ENCODE data around the gene CELA2A. TPM values are rescaled to one million over a fixed set of nuclear protein-coding genes. Genes with fewer than 3 reads are reported as not detected.

The CELA2A gene
- polyA plus RNA-seq, 1 donor (not counting 4 experiments of a cell fraction or from before 2014, with no cell fraction given) = not detected

GRCh38 chr1:15453734-15454133 is 2.8 kb upstream of the CELA2A start:
- no peak overlapping the region for H3K4me2 ChIP-seq (ENCODE audit: control insufficient read depth, extremely low read depth, insufficient read depth, low read depth, low read length)
- H3K36me3 ChIP-seq (ENCODE audit: control insufficient read depth in 2 of 2, extremely low read depth in 1 of 2, insufficient read depth in 2 of 2, low read length in 2 of 2) = no peaks in the 10 kb centered on the region
- H3K9ac ChIP-seq (ENCODE audit: control insufficient read depth, extremely low read depth, insufficient read depth, low read length) = no peak overlapping the region
- H3K27me3 ChIP-seq (ENCODE audit: control insufficient read depth, extremely low read depth, insufficient read depth, low read length) = no peaks in the 10 kb centered on the region
- H3K79me2 ChIP-seq (ENCODE audit: control insufficient read depth, insufficient read depth, low read length) = no peaks in the 10 kb centered on the region
- no peaks in the 10 kb centered on the region for H3K4me1 ChIP-seq (ENCODE audit: control insufficient read depth, extremely low read depth, insufficient read depth, low read length)
- H4K20me1 ChIP-seq (ENCODE audit: control insufficient read depth, extremely low read depth, insufficient read depth, low read length) = no peaks in the 10 kb centered on the region
- H2AFZ ChIP-seq (ENCODE audit: control insufficient read depth, low read length) = no peak overlapping the region
- no peaks in the 10 kb centered on the region for H3K9me1 ChIP-seq (ENCODE audit: control insufficient read depth, extremely low read depth, insufficient read depth, low read length)
- FAIRE-seq = no peak
- TF ChIP-seq, protein P1, sequence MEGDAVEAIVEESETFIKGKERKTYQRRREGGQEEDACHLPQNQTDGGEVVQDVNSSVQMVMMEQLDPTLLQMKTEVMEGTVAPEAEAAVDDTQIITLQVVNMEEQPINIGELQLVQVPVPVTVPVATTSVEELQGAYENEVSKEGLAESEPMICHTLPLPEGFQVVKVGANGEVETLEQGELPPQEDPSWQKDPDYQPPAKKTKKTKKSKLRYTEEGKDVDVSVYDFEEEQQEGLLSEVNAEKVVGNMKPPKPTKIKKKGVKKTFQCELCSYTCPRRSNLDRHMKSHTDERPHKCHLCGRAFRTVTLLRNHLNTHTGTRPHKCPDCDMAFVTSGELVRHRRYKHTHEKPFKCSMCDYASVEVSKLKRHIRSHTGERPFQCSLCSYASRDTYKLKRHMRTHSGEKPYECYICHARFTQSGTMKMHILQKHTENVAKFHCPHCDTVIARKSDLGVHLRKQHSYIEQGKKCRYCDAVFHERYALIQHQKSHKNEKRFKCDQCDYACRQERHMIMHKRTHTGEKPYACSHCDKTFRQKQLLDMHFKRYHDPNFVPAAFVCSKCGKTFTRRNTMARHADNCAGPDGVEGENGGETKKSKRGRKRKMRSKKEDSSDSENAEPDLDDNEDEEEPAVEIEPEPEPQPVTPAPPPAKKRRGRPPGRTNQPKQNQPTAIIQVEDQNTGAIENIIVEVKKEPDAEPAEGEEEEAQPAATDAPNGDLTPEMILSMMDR (optimal IDR thresholded peaks at IDR 0.05 in 1 of 3, IDR thresholded peaks at IDR 0.05 in 1 of 3, conservative IDR thresholded peaks at IDR 0.05 in 1 of 3; ENCODE audit: extremely low read depth in 1 of 3, insufficient read depth in 2 of 3, low read length in 3 of 3) = no peak
- TF ChIP-seq EZH2 (IDR thresholded peaks at IDR 0.05; ENCODE audit: low read length) = no peak
- no peaks in the 10 kb centered on the region for H3K9me3 ChIP-seq (ENCODE audit: control insufficient read depth, low read depth, low read length)
- DNase-seq (ENCODE audit: low read depth, low spot score) = no peak
- H3K4me3 ChIP-seq (ENCODE audit: control insufficient read depth in 2 of 3, extremely low read depth in 1 of 3, insufficient read depth in 2 of 3, low read depth in 1 of 3, low read length in 3 of 3) = no peak overlapping the region
- dilution Hi-C loops (cut with MboI; ENCODE audit: extremely low pct_ligation_motif_present, low sequenced_read_pairs) = no loop called here
- H3K27ac ChIP-seq (ENCODE audit: control insufficient read depth, insufficient read depth, low read length) = no peak overlapping the region

DNA sequence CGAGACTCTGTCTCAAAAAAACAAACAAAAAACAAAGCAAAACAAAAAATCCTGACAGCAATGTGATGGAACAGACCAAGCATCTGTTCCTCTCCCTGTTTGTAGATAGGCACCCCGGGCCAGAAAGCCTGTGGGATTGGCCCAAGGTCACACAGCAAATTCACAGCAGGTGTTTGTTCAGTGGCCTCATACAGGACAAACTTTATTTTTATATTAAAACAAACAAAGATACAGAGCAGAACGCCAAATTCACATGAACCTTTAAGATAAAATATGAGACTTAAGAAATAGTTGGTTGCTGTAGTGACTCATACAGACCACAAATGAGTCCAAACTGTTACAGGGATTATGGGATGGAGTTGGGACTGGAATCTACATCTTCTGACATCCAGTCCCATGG is 2.3 kb upstream of the CELA2A start:
- Histone ChIP-seq H3K4me1 (ENCODE audit: control insufficient read depth, extremely low read depth, insufficient read depth, low read length) (no peaks in the 10 kb centered on the region), H3K9me3 (ENCODE audit: control insufficient read depth, low read depth, low read length) (no peaks in the 10 kb centered on the region), H3K27ac (ENCODE audit: control insufficient read depth, insufficient read depth, low read length) (no peak overlapping the region), H2AFZ (ENCODE audit: control insufficient read depth, low read length) (no peak overlapping the region), H3K9me1 (ENCODE audit: control insufficient read depth, extremely low read depth, insufficient read depth, low read length) (no peaks in the 10 kb centered on the region), H3K4me2 (ENCODE audit: control insufficient read depth, extremely low read depth, insufficient read depth, low read depth, low read length) (no peak overlapping the region), H3K79me2 (ENCODE audit: control insufficient read depth, insufficient read depth, low read length) (no peaks in the 10 kb centered on the region), H3K9ac (ENCODE audit: control insufficient read depth, extremely low read depth, insufficient read depth, low read length) (no peak overlapping the region), H3K4me3 (ENCODE audit: control insufficient read depth in 2 of 3, extremely low read depth in 1 of 3, insufficient read depth in 2 of 3, low read depth in 1 of 3, low read length in 3 of 3) (no peak overlapping the region), H3K27me3 (ENCODE audit: control insufficient read depth, extremely low read depth, insufficient read depth, low read length) (no peaks in the 10 kb centered on the region), H4K20me1 (ENCODE audit: control insufficient read depth, extremely low read depth, insufficient read depth, low read length) (no peaks in the 10 kb centered on the region), H3K36me3 (ENCODE audit: control insufficient read depth in 2 of 2, extremely low read depth in 1 of 2, insufficient read depth in 2 of 2, low read length in 2 of 2) (no peaks in the 10 kb centered on the region)
- dilution Hi-C loops (cut with MboI; ENCODE audit: extremely low pct_ligation_motif_present, low sequenced_read_pairs) = no loop called here
- FAIRE-seq = no peak
- TF ChIP-seq, protein P1 (optimal IDR thresholded peaks at IDR 0.05 in 1 of 3, IDR thresholded peaks at IDR 0.05 in 1 of 3, conservative IDR thresholded peaks at IDR 0.05 in 1 of 3; ENCODE audit: extremely low read depth in 1 of 3, insufficient read depth in 2 of 3, low read length in 3 of 3) = no peak
- TF ChIP-seq EZH2 (IDR thresholded peaks at IDR 0.05; ENCODE audit: low read length) = no peak
- no peak for DNase-seq (ENCODE audit: low read depth, low spot score)

Data from keratinocyte (primary cell).